Left ventricle myocardium inferior (tissue), 1 donor: Measurements from ENCODE around the gene PTCH2. TPM values are rescaled to one million over a fixed set of nuclear protein-coding genes. Genes with fewer than 3 reads are reported as not detected.

ENCODE experiments used
- DNase-seq: peaks from one replicate; pipeline ENCODE4 v3.0.0-alpha.2; 2020
- H3K27ac ChIP-seq: fragments of 200-600 bp; replicated peaks from 2 replicates; pipeline ENCODE4 v1.8.0; 2021
- H3K27me3 ChIP-seq: fragments of 200-600 bp; 2 replicates; pipeline ENCODE4 v1.8.0; 2021; ENCODE audit warnings: low read depth
- H3K36me3 ChIP-seq: fragments of 200-600 bp; 2 replicates; pipeline ENCODE4 v1.8.0; 2021
- H3K4me1 ChIP-seq: fragments of 200-600 bp; 2 replicates; pipeline ENCODE4 v1.8.0; 2021
- H3K4me3 ChIP-seq: fragments of 200-600 bp; 2 replicates; pipeline ENCODE4 v1.8.0; 2021; ENCODE audit warnings: mild to moderate bottlenecking, moderate library complexity
- H3K9me3 ChIP-seq: fragments of 200-600 bp; replicated peaks from 2 replicates; pipeline ENCODE4 v1.8.0; 2021
- intact Hi-C: fragments of 100-400 bp; cut with micrococcal nuclease; formaldehyde crosslinking; loops from one replicate; pipeline ENCODE4 v1.11.0; 2022
- total RNA-seq: library from RNA; stranded (reverse); fragmentation: NEBNext Ultra II Directional; extraction: Animal tissue kit (Norgen Biotek cat#: 25700); gene quantifications from one replicate; pipeline ENCODE4 v1.2.1, GENCODE V29; 2021
- TF ChIP-seq, protein P1 (sequence below): fragments of 200-600 bp; IDR thresholded peaks from 2 replicates; pipeline ENCODE4 v1.8.0; 2021; ENCODE audit warnings: antibody characterized with exemption, mild to moderate bottlenecking, borderline replicate concordance
- donor health status: DM: no; HTN: yes; CAD: no; lungs with severe emphysema.

Gene PTCH2
- total RNA-seq, 1 donor from 2014 or later, result 0.25 TPM

DNA sequence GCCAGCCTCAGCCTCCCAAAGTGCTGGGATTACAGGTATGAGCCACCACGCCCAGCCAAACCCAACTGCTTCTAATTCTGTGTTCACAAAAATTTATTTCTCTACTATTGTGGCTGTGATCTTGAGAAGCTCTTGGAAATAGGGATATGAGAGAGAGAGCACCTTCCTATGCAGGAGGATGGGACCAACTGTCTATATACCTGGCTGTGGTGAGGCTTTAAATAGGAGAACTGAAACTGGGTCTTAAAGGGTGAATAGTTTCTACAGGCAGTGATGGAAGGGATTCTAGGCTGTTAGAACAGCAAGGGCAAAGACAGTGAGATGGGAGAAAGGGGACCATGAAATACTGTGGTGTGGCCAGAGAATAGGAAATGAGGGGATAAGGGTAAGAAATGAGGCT lies 8.3 kb upstream of the PTCH2 start:
- Histone ChIP-seq H3K4me1 (peaks cover 14% of the 10 kb centered on the region), H3K4me3 (no peak overlapping the region), H3K9me3 (no peaks in the 10 kb centered on the region), H3K36me3 (peaks cover 16% of the 10 kb centered on the region), H3K27me3 (no peaks in the 10 kb centered on the region), H3K27ac (no peak overlapping the region)
- intact Hi-C loops, result loop anchor here (10.0 kb wide), 1 partner anchor 133 kb away; the partner anchor contains the start of gene EIF2B3
- TF ChIP-seq, protein P1, sequence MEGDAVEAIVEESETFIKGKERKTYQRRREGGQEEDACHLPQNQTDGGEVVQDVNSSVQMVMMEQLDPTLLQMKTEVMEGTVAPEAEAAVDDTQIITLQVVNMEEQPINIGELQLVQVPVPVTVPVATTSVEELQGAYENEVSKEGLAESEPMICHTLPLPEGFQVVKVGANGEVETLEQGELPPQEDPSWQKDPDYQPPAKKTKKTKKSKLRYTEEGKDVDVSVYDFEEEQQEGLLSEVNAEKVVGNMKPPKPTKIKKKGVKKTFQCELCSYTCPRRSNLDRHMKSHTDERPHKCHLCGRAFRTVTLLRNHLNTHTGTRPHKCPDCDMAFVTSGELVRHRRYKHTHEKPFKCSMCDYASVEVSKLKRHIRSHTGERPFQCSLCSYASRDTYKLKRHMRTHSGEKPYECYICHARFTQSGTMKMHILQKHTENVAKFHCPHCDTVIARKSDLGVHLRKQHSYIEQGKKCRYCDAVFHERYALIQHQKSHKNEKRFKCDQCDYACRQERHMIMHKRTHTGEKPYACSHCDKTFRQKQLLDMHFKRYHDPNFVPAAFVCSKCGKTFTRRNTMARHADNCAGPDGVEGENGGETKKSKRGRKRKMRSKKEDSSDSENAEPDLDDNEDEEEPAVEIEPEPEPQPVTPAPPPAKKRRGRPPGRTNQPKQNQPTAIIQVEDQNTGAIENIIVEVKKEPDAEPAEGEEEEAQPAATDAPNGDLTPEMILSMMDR, result no peak
- no peak for DNase-seq

DNA sequence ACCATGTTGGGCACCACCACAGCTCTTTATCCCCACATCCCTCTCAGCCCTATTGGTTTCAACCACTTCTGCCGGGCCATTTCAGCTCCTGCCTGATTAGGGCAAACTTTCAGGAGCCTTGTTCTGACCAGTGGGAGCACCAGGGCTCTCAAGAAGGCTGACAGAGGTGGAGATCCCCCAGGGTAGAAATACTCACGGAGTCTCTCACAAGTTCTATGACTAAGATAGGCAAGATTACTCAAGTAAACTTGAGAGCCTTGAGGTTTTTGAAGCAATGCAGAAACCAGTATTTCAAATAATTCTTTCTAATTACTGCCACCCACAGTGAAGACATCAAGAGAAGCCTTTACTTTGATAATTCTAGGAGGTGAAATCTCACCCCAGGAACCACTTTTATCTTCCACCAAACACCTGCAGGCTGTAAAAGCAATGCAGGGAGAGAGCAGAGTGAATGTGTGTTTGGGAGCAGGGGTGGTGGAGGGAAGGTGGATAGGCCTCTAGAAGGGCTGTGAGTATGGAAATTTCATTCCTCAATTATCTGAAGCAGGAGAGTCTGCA lies 6.6 kb upstream of the PTCH2 start:
- peaks cover 7% of the 10 kb centered on the region for H3K36me3 ChIP-seq
- no peak overlapping the region for H3K4me3 ChIP-seq
- H3K27ac ChIP-seq, result peak overlapping the region; percentile 36
- peaks cover 14% of the 10 kb centered on the region for H3K4me1 ChIP-seq
- intact Hi-C loops, result loop anchor here (10.0 kb wide), 1 partner anchor 135 kb away; the partner anchor contains the start of gene EIF2B3
- TF ChIP-seq, protein P1, result no peak
- H3K9me3 ChIP-seq, result no peaks in the 10 kb centered on the region
- DNase-seq, result no peak
- no peaks in the 10 kb centered on the region for H3K27me3 ChIP-seq

DNA sequence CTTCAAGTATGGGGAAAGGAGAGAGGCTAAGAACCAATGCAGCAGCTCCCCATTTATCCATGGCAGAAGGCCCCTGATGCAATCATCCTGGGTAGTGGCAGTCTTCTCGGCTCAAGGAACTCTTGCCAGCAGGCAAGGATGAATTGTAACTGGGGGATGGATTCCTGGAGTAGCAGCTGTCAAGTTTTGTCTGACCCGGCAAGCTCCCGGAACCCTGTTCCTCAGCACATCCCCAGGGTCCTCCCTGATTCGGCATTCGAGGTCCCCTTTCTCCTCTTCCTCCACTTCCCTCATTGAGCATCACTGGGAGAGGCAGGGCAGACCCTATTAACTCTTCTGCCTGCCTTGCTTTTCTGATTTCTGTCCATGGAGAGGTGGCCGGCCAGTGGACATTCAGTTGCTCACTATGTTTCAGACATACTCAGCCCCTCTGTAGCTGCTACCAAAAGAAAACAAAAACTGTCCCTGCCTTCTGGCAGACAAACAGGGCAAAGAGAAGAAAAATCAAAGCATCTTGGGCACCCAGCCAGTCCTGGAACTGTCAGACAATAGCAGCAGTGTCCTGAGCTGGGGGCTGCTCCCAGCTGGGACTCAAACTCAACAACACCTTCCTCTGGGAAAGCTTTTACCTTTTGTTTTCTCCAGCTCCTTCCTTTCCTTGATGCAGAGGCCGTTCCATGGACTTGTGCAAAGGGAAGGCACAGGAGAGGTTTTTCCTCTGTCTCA lies 5.6 kb upstream of the PTCH2 start:
- H3K9me3 ChIP-seq, result no peaks in the 10 kb centered on the region
- intact Hi-C loops, result no loop called here
- TF ChIP-seq, protein P1, result no peak
- H3K36me3 ChIP-seq, result peaks cover 7% of the 10 kb centered on the region
- H3K4me1 ChIP-seq, result peaks cover 14% of the 10 kb centered on the region
- H3K27ac ChIP-seq, result peak overlapping the region; percentile 36
- H3K27me3 ChIP-seq, result no peaks in the 10 kb centered on the region
- no peak for DNase-seq
- H3K4me3 ChIP-seq, result no peak overlapping the region

DNA sequence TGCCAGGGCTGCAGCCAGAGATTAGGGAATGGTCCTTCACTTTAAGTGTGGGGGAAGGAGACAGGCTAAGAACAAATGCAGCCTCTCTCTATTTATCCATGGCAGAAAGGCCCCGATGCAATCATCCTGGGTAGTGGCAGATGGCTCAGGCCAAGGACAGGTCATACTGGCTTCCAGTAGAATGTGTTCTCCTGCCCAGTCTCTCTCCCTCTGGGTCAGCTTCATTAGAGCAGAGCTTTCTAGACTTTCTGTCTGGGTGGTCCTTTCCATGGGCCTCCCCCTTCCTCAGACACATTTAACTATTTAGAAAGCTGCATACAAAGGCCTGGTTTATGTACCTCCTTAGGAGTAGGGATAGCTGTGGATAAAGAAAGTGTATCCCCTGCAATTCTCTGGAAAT lies 4.8 kb upstream of the PTCH2 start:
- TF ChIP-seq, protein P1, result no peak
- no peak overlapping the region for H3K4me3 ChIP-seq
- H3K9me3 ChIP-seq, result no peaks in the 10 kb centered on the region
- H3K36me3 ChIP-seq, result peaks cover under 1% of the 10 kb centered on the region
- no peaks in the 10 kb centered on the region for H3K27me3 ChIP-seq
- H3K4me1 ChIP-seq, result peaks cover 22% of the 10 kb centered on the region
- DNase-seq, result no peak
- intact Hi-C loops, result no loop called here
- H3K27ac ChIP-seq, result peak overlapping the region; percentile 36

DNA sequence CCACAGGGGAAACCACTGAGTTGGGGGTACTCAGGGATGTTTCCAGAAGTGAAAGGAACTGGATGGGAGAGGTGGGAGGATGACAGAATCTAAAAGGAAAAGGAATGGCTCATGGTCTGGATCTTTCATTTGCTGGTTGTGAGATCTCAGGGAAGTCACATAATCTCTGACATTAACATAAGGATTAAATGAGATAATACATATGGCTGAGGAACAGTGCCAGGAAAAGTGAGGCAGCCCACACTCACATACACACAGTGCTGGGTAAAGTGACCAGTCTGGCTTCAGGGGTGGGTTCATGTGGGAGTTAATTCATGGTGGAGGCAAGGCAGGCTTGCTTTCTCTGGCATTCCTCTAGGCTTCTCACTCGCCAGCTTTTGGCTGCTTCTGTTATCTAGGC lies 3.9 kb upstream of the PTCH2 start:
- TF ChIP-seq, protein P1, result no peak
- intact Hi-C loops, result no loop called here
- no peak for DNase-seq
- Histone ChIP-seq H3K9me3 (no peaks in the 10 kb centered on the region), H3K27me3 (no peaks in the 10 kb centered on the region), H3K4me1 (peaks cover 25% of the 10 kb centered on the region), H3K4me3 (no peak overlapping the region), H3K27ac (no peak overlapping the region), H3K36me3 (no peaks in the 10 kb centered on the region)
